Activated CD4-positive, alpha-beta T cell treated with anti-CD3 and anti-CD28 coated beads for 36 hours (primary cell): ENCODE measurements around the gene VSTM1. TPM values are rescaled to one million over a fixed set of nuclear protein-coding genes. Genes with fewer than 3 reads are reported as not detected.
A peak's percentile ranks its signal among the peaks of the same experiment; 100 is the strongest.
"Not testable (repeated sequence)": the region's sequence is repeated elsewhere in the genome, so short reads cannot be mapped to it uniquely, and the experiment has no call there.

Source experiments
- ATAC-seq: fragments of 200-7000 bp; cut with Tn5 transposase; one replicate; pipeline ENCODE4 v1.10.0; 2021; ENCODE audit warnings: mild to moderate bottlenecking, moderate library complexity
- CTCF ChIA-PET: fragments of 350-600 bp; sonication (Branson Sonifier 250); formaldehyde crosslinking; loops from one replicate; lab custom pipeline; 2021; ENCODE audit warnings: antibody characterized with exemption; lab: Charles Lee
- POLR2A ChIA-PET: fragments of 350-600 bp; sonication (Branson Sonifier 250); formaldehyde crosslinking; loops from one replicate; lab custom pipeline; 2021; ENCODE audit warnings: antibody characterized with exemption, inconsistent platforms; lab: Charles Lee
- DNase-seq: peaks from one replicate; pipeline ENCODE4 v3.0.0-alpha.2; 2020
- H3K27ac Mint-ChIP-seq: one replicate; pipeline ENCODE4 v1.8.0; 2021; ENCODE audit warnings: mixed read lengths
- H3K27me3 Mint-ChIP-seq: one replicate; pipeline ENCODE4 v1.8.0; 2021; ENCODE audit warnings: mixed read lengths
- H3K36me3 Mint-ChIP-seq: one replicate; pipeline ENCODE4 v1.8.0; 2021; ENCODE audit warnings: low read depth, mixed read lengths
- H3K4me1 Mint-ChIP-seq: one replicate; pipeline ENCODE4 v1.8.0; 2021; ENCODE audit warnings: mixed read lengths
- H3K4me3 Mint-ChIP-seq: one replicate; pipeline ENCODE4 v1.8.0; 2021; ENCODE audit warnings: mild to moderate bottlenecking, moderate library complexity, mixed read lengths
- H3K9me3 Mint-ChIP-seq: one replicate; pipeline ENCODE4 v1.8.0; 2021; ENCODE audit warnings: low read depth, mixed read lengths
- intact Hi-C, 2 experiments: fragments of 100-400 bp; cut with DNase I in 1 of 2; cut with micrococcal nuclease in 1 of 2; formaldehyde crosslinking; loops; one replicate each; pipeline versions ENCODE4 v1.14.2 to v1.15.1; 2022 to 2024; cut with DNase I, micrococcal nuclease
- total RNA-seq, 2 experiments: library from RNA; stranded (reverse); gene quantifications; one replicate each; pipeline ENCODE4 v1.2.3, GENCODE V29; 2021

VSTM1 gene
- not detected for total RNA-seq

- POLR2A ChIA-PET = no interaction called here
- CTCF ChIA-PET = no interaction called here
Measured at GRCh38 chr19:54063350-54064116, at the start of gene VSTM1. VSTM1 (minus strand) TSS chr19:54063897; CDS start chr19:54063777, 120 bp downstream.

GRCh38 chr19:54109651-54110050 lies 46.0 kb upstream of the VSTM1 start:
- CTCF ChIA-PET = no interaction called here
- POLR2A ChIA-PET = no interaction called here
- Mint-ChIP-seq H3K4me3 (no peak overlapping the region), H3K27ac (no peak overlapping the region), H3K36me3 (peaks cover 47% of the 10 kb centered on the region), H3K27me3 (no peaks in the 10 kb centered on the region), H3K9me3 (no peaks in the 10 kb centered on the region), H3K4me1 (peaks cover 16% of the 10 kb centered on the region)
- ATAC-seq (no peak), DNase-seq (no peak)
- intact Hi-C loops = no loop called here

More at GRCh38 chr19:54063350-54064116, at the start of gene VSTM1:
- Mint-ChIP-seq H3K27ac (no peak within 1 kb of the TSS), H3K36me3 (no peaks in the 10 kb centered on the region), H3K27me3 (peaks cover 11% of the 10 kb centered on the region), H3K9me3 (no peaks in the 10 kb centered on the region), H3K4me1 (no peaks in the 10 kb centered on the region), H3K4me3 (no peak within 1 kb of the TSS)
- ATAC-seq (no peak), DNase-seq (no peak)
- intact Hi-C loops = no loop called here

GRCh38 chr19:54108496-54108895 lies 44.8 kb upstream of the VSTM1 start:
- H3K9me3 Mint-ChIP-seq = no peaks in the 10 kb centered on the region
- ChIA-PET POLR2A (no interaction called here), CTCF (no interaction called here)
- no peak for DNase-seq
- no peak for ATAC-seq
- intact Hi-C loops = no loop called here
- H3K36me3 Mint-ChIP-seq = peaks cover 38% of the 10 kb centered on the region
- peaks cover 10% of the 10 kb centered on the region for H3K4me1 Mint-ChIP-seq
- H3K27ac Mint-ChIP-seq = no peak overlapping the region
- no peaks in the 10 kb centered on the region for H3K27me3 Mint-ChIP-seq
- no peak overlapping the region for H3K4me3 Mint-ChIP-seq

- Mint-ChIP-seq H3K27me3 (no peaks in the 10 kb centered on the region), H3K9me3 (no peaks in the 10 kb centered on the region), H3K27ac (no peak overlapping the region), H3K4me1 (peaks cover 13% of the 10 kb centered on the region), H3K36me3 (peaks cover 37% of the 10 kb centered on the region), H3K4me3 (no peak overlapping the region)
- CTCF ChIA-PET = no interaction called here
- intact Hi-C loops = no loop called here
- ATAC-seq (no peak), DNase-seq (no peak)
- POLR2A ChIA-PET = no interaction called here
Measured at GRCh38 chr19:54107876-54108490, 44.3 kb upstream of the VSTM1 start.

- no peak overlapping the region for H3K4me3 Mint-ChIP-seq
- no peaks in the 10 kb centered on the region for H3K27me3 Mint-ChIP-seq
- peaks cover 18% of the 10 kb centered on the region for H3K4me1 Mint-ChIP-seq
- ATAC-seq (no peak), DNase-seq (no peak)
- no peaks in the 10 kb centered on the region for H3K9me3 Mint-ChIP-seq
- ChIA-PET POLR2A (no interaction called here), CTCF (no interaction called here)
- peaks cover 34% of the 10 kb centered on the region for H3K36me3 Mint-ChIP-seq
- no peak overlapping the region for H3K27ac Mint-ChIP-seq
- intact Hi-C loops = no loop called here
Measured at GRCh38 chr19:54106716-54107115, 43.0 kb upstream of the VSTM1 start.

GRCh38 chr19:54105796-54106195 lies 42.1 kb upstream of the VSTM1 start:
- H3K9me3 Mint-ChIP-seq = no peaks in the 10 kb centered on the region
- ATAC-seq = no peak
- no peaks in the 10 kb centered on the region for H3K27me3 Mint-ChIP-seq
- H3K36me3 Mint-ChIP-seq = peaks cover 32% of the 10 kb centered on the region
- ChIA-PET POLR2A (no interaction called here), CTCF (no interaction called here)
- DNase-seq = no peak
- peaks cover 17% of the 10 kb centered on the region for H3K4me1 Mint-ChIP-seq
- H3K27ac Mint-ChIP-seq = no peak overlapping the region
- intact Hi-C loops = no loop called here
- no peak overlapping the region for H3K4me3 Mint-ChIP-seq

- Mint-ChIP-seq H3K27me3 (no peaks in the 10 kb centered on the region), H3K27ac (no peak overlapping the region), H3K4me3 (no peak overlapping the region), H3K36me3 (peaks cover 28% of the 10 kb centered on the region), H3K4me1 (peaks cover 16% of the 10 kb centered on the region), H3K9me3 (no peaks in the 10 kb centered on the region)
- intact Hi-C loops = loop anchor here in 1 of 2 experiments (5.0 kb wide), 1 partner anchor 1012 kb away; the partner anchor contains the start of gene PPP1R12C
- POLR2A ChIA-PET = no interaction called here
- no peak for DNase-seq
- CTCF ChIA-PET = no interaction called here
- no peak for ATAC-seq
Measured at GRCh38 chr19:54104998-54105715, 41.5 kb upstream of the VSTM1 start.

GRCh38 chr19:54102421-54103169 lies 38.9 kb upstream of the VSTM1 start, which contains the start of gene NDUFA3:
NDUFA3 (plus strand) TSS chr19:54102855; CDS start chr19:54102879, 24 bp downstream.
- ATAC-seq (peak; percentile 99), DNase-seq (peak; percentile 98)
- H3K27ac Mint-ChIP-seq = peak within 1 kb of the TSS; percentile 96
- intact Hi-C loops = loop anchor here (1.0 to 5.0 kb wide), 11 partner anchors 13 to 1015 kb away; partner anchors contain the start of genes CNOT3 (in 2 of the 2), PRPF31 (in 2 of the 2), RPS9 (in 2 of the 2) and TFPT (in 2 of the 2)
- H3K27me3 Mint-ChIP-seq = no peaks in the 10 kb centered on the region
- H3K4me1 Mint-ChIP-seq = peaks cover 16% of the 10 kb centered on the region
- ChIA-PET CTCF (interaction anchor here (0.7 to 1.1 kb wide), 2 partner anchors 12 to 561 kb away, joined by 4 read pairs; partner anchors contain the start of genes PRPF31 and TFPT), POLR2A (interaction anchor here (2.4 kb wide), 1 partner anchor 13 kb away, joined by 9 read pairs; the partner anchor contains the start of genes PRPF31 and TFPT)
- H3K4me3 Mint-ChIP-seq = peak within 1 kb of the TSS; percentile 93
- no peaks in the 10 kb centered on the region for H3K9me3 Mint-ChIP-seq
- peaks cover 17% of the 10 kb centered on the region for H3K36me3 Mint-ChIP-seq

GRCh38 chr19:54100561-54100960 lies 36.9 kb upstream of the VSTM1 start, which contains the start of gene OSCAR:
OSCAR (minus strand) TSS chr19:54100803; CDS start chr19:54100792, 11 bp downstream.
- Mint-ChIP-seq H3K27ac (peak within 1 kb of the TSS; percentile 13), H3K9me3 (no peaks in the 10 kb centered on the region), H3K4me1 (peaks cover 18% of the 10 kb centered on the region), H3K36me3 (peaks cover 3% of the 10 kb centered on the region), H3K27me3 (peaks cover 5% of the 10 kb centered on the region), H3K4me3 (no peak within 1 kb of the TSS)
- ChIA-PET CTCF (no interaction called here), POLR2A (interaction anchor here (0.6 kb wide), 1 partner anchor 15 kb away, joined by 7 read pairs; the partner anchor contains the start of genes PRPF31 and TFPT)
- no peak for DNase-seq
- no peak for ATAC-seq
- intact Hi-C loops = loop anchor here in 1 of 2 experiments (5.0 kb wide), 1 partner anchor 1017 kb away; the partner anchor contains the start of gene PPP1R12C

- DNase-seq, H3K36me3 Mint-ChIP-seq, H3K27ac Mint-ChIP-seq, H3K9me3 Mint-ChIP-seq, H3K4me3 Mint-ChIP-seq, POLR2A ChIA-PET, ATAC-seq, H3K27me3 Mint-ChIP-seq: not testable (repeated sequence)
- intact Hi-C loops = loop anchor here in 1 of 2 experiments (5.0 kb wide), 1 partner anchor 1017 kb away; the partner anchor contains the start of gene PPP1R12C
- peaks cover 16% of the 10 kb centered on the region for H3K4me1 Mint-ChIP-seq
- CTCF ChIA-PET = interaction anchor here (1.4 kb wide), 1 partner anchor 166 kb away, joined by 5 read pairs; no protein-coding TSS in a partner anchor
Measured at GRCh38 chr19:54099903-54100255, 36.2 kb upstream of the VSTM1 start.
